Measurements from ENCODE around the gene JMY. TPM values are rescaled to one million over a fixed set of nuclear protein-coding genes. Genes with fewer than 3 reads are reported as not detected.

JMY gene
- total RNA-seq, 4 donors from 2014 or later: 33.2 to 64.2 (median 43.2) TPM

DNA sequence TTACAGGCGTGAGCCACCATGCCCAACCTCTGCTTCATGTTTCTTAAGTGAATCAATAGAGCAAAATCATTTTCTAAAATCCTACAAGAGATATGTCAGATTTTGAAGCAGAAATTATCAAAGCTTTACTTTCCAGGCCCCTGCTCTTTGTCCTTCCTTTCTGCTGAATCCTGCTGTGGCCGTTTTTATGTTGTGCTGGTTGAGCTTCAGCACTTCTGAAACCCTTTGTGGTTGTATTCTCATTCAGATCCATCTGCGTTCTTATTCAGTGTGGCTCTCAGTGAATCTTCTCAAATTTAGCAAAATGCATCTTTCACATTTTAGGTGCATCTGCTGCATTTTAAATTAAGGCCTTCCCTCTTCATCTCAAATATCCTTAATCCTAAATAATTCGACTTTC, 26.0 kb downstream of the JMY start:
- Histone ChIP-seq H3K36me3 (peaks cover 0 to 7% (median 2%) of the 10 kb centered on the region in 4 donors), H3K27me3 (no peaks in the 10 kb centered on the region), H3K27ac (replicated peaks in 1 of 4) (no peak overlapping the region), H3K4me1 (peaks cover 7 to 33% (median 24%) of the 10 kb centered on the region in 4 donors), H3K4me3 (no peak overlapping the region), H3K9me3 (no peaks in the 10 kb centered on the region)
- TF ChIP-seq EP300 (IDR thresholded peaks at IDR 0.05) (no peak), CTCF (IDR thresholded peaks at IDR 0.05) (no peak), POLR2AphosphoS5 (IDR thresholded peaks at IDR 0.05) (no peak), POLR2A (IDR thresholded peaks at IDR 0.05; ENCODE audit: low read depth) (no peak)
- intact Hi-C loops (cut with DNase I): no loop called here
- DNase-seq (ENCODE audit: extremely low spot score): no peak
- 90% methylated on average over 4 of the region's 4 CpGs for WGBS

- no peak for TF ChIP-seq POLR2AphosphoS5 (IDR thresholded peaks at IDR 0.05)
- no peak for TF ChIP-seq POLR2A (IDR thresholded peaks at IDR 0.05; ENCODE audit: low read depth)
- no peak for TF ChIP-seq CTCF (IDR thresholded peaks at IDR 0.05)
- no peak for TF ChIP-seq EP300 (IDR thresholded peaks at IDR 0.05)
- intact Hi-C loops (cut with DNase I): no loop called here
- H3K27me3 ChIP-seq: no peaks in the 10 kb centered on the region
- H3K4me3 ChIP-seq: no peak overlapping the region
- DNase-seq (ENCODE audit: extremely low spot score): no peak
- WGBS: 86% methylated on average over 7 of the region's 7 CpGs
- H3K4me1 ChIP-seq: peaks cover 6 to 28% (median 18%) of the 10 kb centered on the region in 4 donors
- no peak overlapping the region for H3K27ac ChIP-seq (replicated peaks in 1 of 4)
- no peaks in the 10 kb centered on the region for H3K9me3 ChIP-seq
- H3K36me3 ChIP-seq: peaks cover 0 to 7% (median 2%) of the 10 kb centered on the region in 4 donors
These were observed 27.4 kb downstream of the JMY start for GRCh38 chr5:79263290-79263689.

GRCh38 chr5:79267180-79267579, 31.2 kb downstream of the JMY start:
- Histone ChIP-seq H3K9me3 (no peaks in the 10 kb centered on the region), H3K4me1 (peaks cover 0 to 4% (median 0%) of the 10 kb centered on the region in 4 donors), H3K27me3 (no peaks in the 10 kb centered on the region), H3K4me3 (no peak overlapping the region), H3K27ac (replicated peaks in 1 of 4) (no peak overlapping the region), H3K36me3 (peaks cover 0 to 7% (median 2%) of the 10 kb centered on the region in 4 donors)
- DNase-seq (ENCODE audit: extremely low spot score): no peak
- TF ChIP-seq EP300 (IDR thresholded peaks at IDR 0.05): no peak
- TF ChIP-seq CTCF (IDR thresholded peaks at IDR 0.05): no peak
- TF ChIP-seq POLR2AphosphoS5 (IDR thresholded peaks at IDR 0.05): no peak
- no peak for TF ChIP-seq POLR2A (IDR thresholded peaks at IDR 0.05; ENCODE audit: low read depth)
- intact Hi-C loops (cut with DNase I): no loop called here

GRCh38 chr5:79269733-79270166, 33.8 kb downstream of the JMY start:
- H3K36me3 ChIP-seq: no peaks in the 10 kb centered on the region
- 91% methylated on average over 3 of the region's 3 CpGs for WGBS
- no peaks in the 10 kb centered on the region for H3K27me3 ChIP-seq
- TF ChIP-seq EP300 (IDR thresholded peaks at IDR 0.05) (no peak), CTCF (IDR thresholded peaks at IDR 0.05) (no peak), POLR2AphosphoS5 (IDR thresholded peaks at IDR 0.05) (no peak), POLR2A (IDR thresholded peaks at IDR 0.05; ENCODE audit: low read depth) (no peak)
- intact Hi-C loops (cut with DNase I): no loop called here
- H3K27ac ChIP-seq (replicated peaks in 1 of 4): no peak overlapping the region
- no peak overlapping the region for H3K4me3 ChIP-seq
- H3K9me3 ChIP-seq: peaks cover 0 to 6% (median 0%) of the 10 kb centered on the region in 4 donors
- no peaks in the 10 kb centered on the region for H3K4me1 ChIP-seq
- no peak for DNase-seq (ENCODE audit: extremely low spot score)

DNA sequence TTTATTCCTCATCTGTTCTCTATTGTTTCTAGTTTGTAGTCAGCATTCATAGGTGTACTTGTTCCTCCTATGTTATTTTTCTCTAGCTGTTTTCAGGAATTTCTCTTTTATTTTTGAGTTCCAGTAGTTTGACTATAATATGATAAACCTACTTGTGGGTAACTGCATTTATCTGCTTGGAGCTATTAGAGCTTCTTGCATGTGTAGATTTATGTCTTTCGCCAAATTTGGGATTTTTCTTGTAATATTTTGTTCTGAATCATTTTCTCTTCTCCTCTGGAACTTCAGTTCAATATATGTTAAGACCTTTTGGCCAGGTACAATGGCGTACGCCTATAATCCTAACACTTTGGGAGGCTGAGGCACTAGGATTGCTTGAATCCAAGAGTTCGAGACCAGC, 37.4 kb downstream of the JMY start:
- no peak overlapping the region for H3K27ac ChIP-seq (replicated peaks in 1 of 4)
- H3K27me3 ChIP-seq: no peaks in the 10 kb centered on the region
- TF ChIP-seq POLR2AphosphoS5 (IDR thresholded peaks at IDR 0.05) (no peak), EP300 (IDR thresholded peaks at IDR 0.05) (no peak), POLR2A (IDR thresholded peaks at IDR 0.05; ENCODE audit: low read depth) (no peak), CTCF (IDR thresholded peaks at IDR 0.05) (no peak)
- peaks cover 0 to 6% (median 0%) of the 10 kb centered on the region in 4 donors for H3K36me3 ChIP-seq
- peaks cover 6 to 23% (median 11%) of the 10 kb centered on the region in 4 donors for H3K4me1 ChIP-seq
- intact Hi-C loops (cut with DNase I): no loop called here
- no peak overlapping the region for H3K4me3 ChIP-seq
- H3K9me3 ChIP-seq: peaks cover 0 to 6% (median 0%) of the 10 kb centered on the region in 4 donors
- no peak for DNase-seq (ENCODE audit: extremely low spot score)
- 98% methylated on average over 4 of the region's 4 CpGs for WGBS

All from esophagus muscularis mucosa (tissue), 4 donors.